Thoracic aorta (tissue), 2 donors: ENCODE measurements around the gene GABPB2. TPM values are rescaled to one million over a fixed set of nuclear protein-coding genes. Genes with fewer than 3 reads are reported as not detected.
A peak's percentile ranks its signal among the peaks of the same experiment; 100 is the strongest.

Experiments used
- ATAC-seq: fragments of 150-250 bp; one replicate; pipeline ENCODE4 v1.8.0; 2017; ENCODE audit warnings: low read depth; ENCODE audit not compliant: insufficient number of reproducible peaks, low FRiP score
- DNase-seq: peaks from one replicate; pipeline ENCODE4 v3.0.0-alpha.2; 2020; ENCODE audit warnings: low spot score
- H3K27ac ChIP-seq, 2 donors: fragments of 200-600 bp; sonication (generic); 1 replicate in 1 of 2; 2 replicates in 1 of 2; pipeline ENCODE4 v1.5.1; 2016; ENCODE audit warnings: mild to moderate bottlenecking in 2 of 2, moderate library complexity in 2 of 2
- H3K27me3 ChIP-seq: fragments of 200-600 bp; sonication (generic); replicated peaks from 2 replicates; pipeline ENCODE4 v1.6.0; 2016; ENCODE audit warnings: mild to moderate bottlenecking; ENCODE audit not compliant: insufficient read depth
- H3K36me3 ChIP-seq: fragments of 200-600 bp; sonication (generic); one replicate; pipeline ENCODE4 v1.5.1; 2016
- H3K4me1 ChIP-seq, 2 donors: fragments of 200-600 bp; sonication (generic); 1 replicate in 1 of 2; 2 replicates in 1 of 2; pipeline versions ENCODE4 v1.5.1 to v1.6.0; 2016; ENCODE audit warnings: low read depth in 2 of 2, mild to moderate bottlenecking in 1 of 2; ENCODE audit not compliant: control insufficient read depth in 1 of 2
- H3K4me3 ChIP-seq: fragments of 200-600 bp; sonication (generic); 2 replicates; pipeline ENCODE4 v1.5.1; 2016; ENCODE audit warnings: mild to moderate bottlenecking
- H3K9me3 ChIP-seq: fragments of 200-600 bp; sonication (generic); 2 replicates; pipeline ENCODE4 v1.5.1; 2016
- CTCF ChIP-seq: fragments of 200-600 bp; sonication (generic); IDR thresholded peaks from one replicate; pipeline ENCODE4 v1.5.1; 2019; ENCODE audit warnings: antibody characterized with exemption
- total RNA-seq, 2 donors: library from RNA; depleted of rRNA; stranded (reverse); fragments of >200 nt; gene quantifications; one replicate each; pipeline versions ENCODE4 v1.1.0 to v1.2.3, GENCODE V29; 2016

The GABPB2 gene
- total RNA-seq, 2 donors from 2014 or later, result 24.6 to 33.0 TPM

GRCh38 chr1:151142411-151143056, 72.0 kb downstream of the GABPB2 start:
- DNase-seq (no peak), ATAC-seq (no peak)
- Histone ChIP-seq H3K27me3 (no peaks in the 10 kb centered on the region), H3K4me3 (no peak overlapping the region), H3K36me3 (no peaks in the 10 kb centered on the region), H3K4me1 (peaks cover 11 to 40% of the 10 kb centered on the region in 2 donors), H3K9me3 (no peaks in the 10 kb centered on the region), H3K27ac (no peak overlapping the region)
- TF ChIP-seq CTCF, result no peak

- DNase-seq (no peak), ATAC-seq (no peak)
- Histone ChIP-seq H3K36me3 (no peaks in the 10 kb centered on the region), H3K4me3 (no peak overlapping the region), H3K27me3 (no peaks in the 10 kb centered on the region), H3K27ac (no peak overlapping the region), H3K4me1 (peaks cover 11 to 40% of the 10 kb centered on the region in 2 donors), H3K9me3 (no peaks in the 10 kb centered on the region)
- no peak for TF ChIP-seq CTCF
These were observed 72.5 kb downstream of the GABPB2 start for GRCh38 chr1:151143057-151143435.

- no peak for TF ChIP-seq CTCF
- no peak overlapping the region for H3K4me3 ChIP-seq
- H3K9me3 ChIP-seq, result no peaks in the 10 kb centered on the region
- ATAC-seq (no peak), DNase-seq (no peak)
- no peaks in the 10 kb centered on the region for H3K27me3 ChIP-seq
- H3K4me1 ChIP-seq, result peaks cover 11 to 40% of the 10 kb centered on the region in 2 donors
- H3K36me3 ChIP-seq, result no peaks in the 10 kb centered on the region
- no peak overlapping the region for H3K27ac ChIP-seq
These were observed 73.4 kb downstream of the GABPB2 start for GRCh38 chr1:151143986-151144385.

GRCh38 chr1:151144474-151145303, 74.1 kb downstream of the GABPB2 start:
- Histone ChIP-seq H3K36me3 (no peaks in the 10 kb centered on the region), H3K4me3 (peak overlapping the region; percentile 86), H3K27ac (peak overlapping the region in 1 of 2 donors; percentile 23), H3K27me3 (no peaks in the 10 kb centered on the region), H3K4me1 (peaks cover 11 to 40% of the 10 kb centered on the region in 2 donors), H3K9me3 (no peaks in the 10 kb centered on the region)
- no peak for TF ChIP-seq CTCF
- DNase-seq (no peak), ATAC-seq (no peak)

GRCh38 chr1:151145304-151146071, 74.9 kb downstream of the GABPB2 start:
- TF ChIP-seq CTCF, result no peak
- H3K4me1 ChIP-seq, result peaks cover 11 to 40% of the 10 kb centered on the region in 2 donors
- no peak for ATAC-seq
- DNase-seq, result no peak
- no peaks in the 10 kb centered on the region for H3K27me3 ChIP-seq
- no peaks in the 10 kb centered on the region for H3K9me3 ChIP-seq
- H3K36me3 ChIP-seq, result no peaks in the 10 kb centered on the region
- peak overlapping the region; percentile 23 to 52 for H3K27ac ChIP-seq
- H3K4me3 ChIP-seq, result peak overlapping the region; percentile 86
